NCI-H226 (cell line): ENCODE results near the gene PGR.
A peak's percentile ranks its signal among the peaks of the same experiment; 100 is the strongest.
"Not testable (repeated sequence)": the region's sequence is repeated elsewhere in the genome, so short reads cannot be mapped to it uniquely, and the experiment has no call there.

Source experiments
- DNase-seq: peaks from one replicate; pipeline ENCODE4 v3.0.0-alpha.2; 2015

The PGR gene

GRCh38 chr11:101063706-101064105, 65.9 kb downstream of the PGR start:
- no peak for DNase-seq

DNA sequence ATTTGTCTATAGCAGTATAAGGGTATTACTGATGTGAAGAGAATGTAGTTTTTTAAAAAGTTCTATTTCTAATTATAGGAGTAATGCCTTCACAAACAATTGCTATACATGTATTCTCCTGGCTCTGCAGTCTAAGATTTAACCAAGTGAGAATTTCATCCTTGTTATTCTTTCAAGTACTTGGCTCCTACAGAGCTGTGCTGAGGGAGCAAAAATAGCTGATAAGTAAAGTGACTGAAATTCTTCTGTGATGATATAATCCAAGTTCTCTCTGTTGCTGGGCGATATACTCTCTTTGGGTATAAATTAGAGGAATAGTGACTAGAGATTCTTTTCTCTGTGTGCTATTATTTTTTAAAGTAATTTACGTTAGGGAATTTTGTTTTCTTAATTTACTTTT, 68.0 kb downstream of the PGR start:
- peak; percentile 64 for DNase-seq

- DNase-seq: no peak
These were observed 70.3 kb downstream of the PGR start for GRCh38 chr11:101059331-101059730.

GRCh38 chr11:101053492-101053891, 76.1 kb downstream of the PGR start:
- no peak for DNase-seq

- DNase-seq: no peak
These were observed 77.9 kb downstream of the PGR start for GRCh38 chr11:101051677-101052076.

GRCh38 chr11:101049813-101050212, 79.8 kb downstream of the PGR start:
- DNase-seq: no peak

DNA sequence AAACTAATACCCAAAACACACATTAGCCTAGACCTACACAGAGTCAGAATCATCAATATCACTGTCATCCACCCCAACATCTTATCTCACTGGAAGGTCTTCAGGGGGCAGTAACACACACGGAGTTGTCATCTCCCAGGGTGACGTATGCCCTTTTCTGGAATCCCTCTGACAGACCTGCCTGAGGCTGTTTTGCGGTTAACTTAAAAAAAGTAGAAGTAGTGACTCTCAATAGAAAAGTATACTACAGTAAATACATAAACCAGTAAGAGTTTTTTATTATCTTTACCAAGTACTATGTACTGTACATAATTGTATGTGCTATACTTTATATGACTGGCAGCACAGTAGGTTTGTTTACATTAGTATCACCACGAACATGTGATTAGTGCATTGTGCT, 80.5 kb downstream of the PGR start:
- DNase-seq: peak; percentile 21

DNA sequence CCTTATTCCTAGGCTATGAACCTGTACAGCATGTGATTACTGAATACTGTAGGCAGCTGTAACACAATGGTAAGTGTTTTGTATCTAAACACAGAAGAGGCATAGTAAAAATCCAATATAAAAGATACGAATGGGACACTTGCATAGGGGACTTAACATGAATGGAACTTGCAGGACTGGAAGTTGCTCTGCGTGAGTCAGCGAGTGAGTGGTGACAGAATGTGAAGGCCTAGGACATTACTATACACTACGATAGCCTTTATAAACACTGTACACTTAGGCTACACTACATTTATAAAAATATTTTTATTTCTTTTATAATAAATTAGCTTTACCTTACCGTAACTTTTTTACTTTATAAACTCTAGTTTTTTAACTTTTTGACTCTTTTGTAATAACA, 81.1 kb downstream of the PGR start:
- DNase-seq: no peak

DNA sequence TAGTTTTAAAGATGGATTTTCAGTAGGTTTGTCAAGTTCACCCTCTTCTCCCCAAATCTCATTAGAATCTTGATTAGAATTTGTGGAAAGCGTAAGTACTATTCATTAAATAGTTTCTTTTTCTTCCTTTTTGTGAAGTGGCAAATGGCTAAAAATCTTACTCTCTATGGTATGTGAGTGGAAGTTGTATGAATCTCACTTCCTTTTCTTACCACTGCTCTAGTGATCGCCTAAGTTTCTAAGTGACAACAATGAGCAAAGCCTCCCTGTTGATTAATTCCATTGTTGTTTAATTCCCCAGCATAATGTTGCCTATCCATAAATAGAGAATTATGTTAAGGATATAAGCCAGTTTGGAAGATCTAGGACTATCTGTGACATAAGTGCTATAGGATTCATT, 82.7 kb downstream of the PGR start:
- DNase-seq: no peak

DNA sequence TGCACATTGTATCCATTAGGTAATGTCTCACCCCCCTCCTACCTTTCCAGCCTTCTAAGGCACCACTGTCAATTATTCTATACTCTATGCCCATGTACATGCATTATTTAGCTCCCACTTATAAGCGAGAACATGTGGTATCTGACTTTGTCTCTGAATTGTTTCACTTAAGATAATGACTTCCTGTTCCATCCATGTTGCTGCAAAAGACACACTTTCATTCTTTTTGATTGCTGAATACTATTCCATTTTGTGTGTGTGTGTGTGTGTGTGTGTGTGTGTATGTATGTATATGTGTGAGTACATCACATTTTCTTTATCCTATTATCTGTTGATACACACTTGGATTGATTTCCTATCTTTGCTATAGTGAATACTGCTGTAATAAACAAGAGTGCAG, 84.2 kb downstream of the PGR start:
- DNase-seq: no peak

DNA sequence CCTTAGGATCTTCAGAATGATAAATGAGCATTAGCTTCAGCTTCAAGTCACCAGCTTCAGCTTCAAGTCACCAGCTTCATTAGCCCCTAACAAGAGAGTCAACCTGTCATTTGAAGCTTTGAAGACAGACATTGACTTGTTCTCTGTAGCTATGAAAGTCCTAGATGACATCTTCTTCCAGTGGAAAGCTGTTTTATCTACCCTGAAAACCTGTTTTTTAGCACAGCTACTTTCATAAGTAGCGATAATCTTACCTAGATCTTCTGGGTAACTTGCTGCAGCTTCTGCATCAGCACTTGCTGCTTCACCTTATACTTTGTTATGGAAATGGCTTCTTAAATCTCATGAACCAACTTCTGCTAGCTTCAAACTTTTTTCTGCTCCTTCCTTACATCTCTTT, 85.7 kb downstream of the PGR start:
- no peak for DNase-seq

DNA sequence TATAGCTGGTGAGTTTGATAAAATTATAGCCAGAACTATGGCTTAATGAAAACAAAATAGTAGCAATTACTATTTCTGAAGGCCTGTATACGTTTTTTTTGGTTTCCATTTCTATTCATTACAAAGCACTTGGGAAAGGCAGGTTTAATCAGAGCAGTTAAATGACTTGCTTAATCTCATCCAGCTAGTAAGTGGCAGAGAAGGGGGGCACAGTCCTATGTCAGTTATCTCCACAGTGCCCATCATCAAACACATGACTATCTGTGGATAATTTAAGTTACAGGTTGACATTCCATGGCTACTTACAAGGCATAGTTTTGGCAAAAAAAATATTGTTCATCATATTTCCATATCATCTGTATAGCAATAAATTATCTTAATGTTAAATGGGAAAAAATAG, 93.7 kb downstream of the PGR start:
- DNase-seq: no peak

DNA sequence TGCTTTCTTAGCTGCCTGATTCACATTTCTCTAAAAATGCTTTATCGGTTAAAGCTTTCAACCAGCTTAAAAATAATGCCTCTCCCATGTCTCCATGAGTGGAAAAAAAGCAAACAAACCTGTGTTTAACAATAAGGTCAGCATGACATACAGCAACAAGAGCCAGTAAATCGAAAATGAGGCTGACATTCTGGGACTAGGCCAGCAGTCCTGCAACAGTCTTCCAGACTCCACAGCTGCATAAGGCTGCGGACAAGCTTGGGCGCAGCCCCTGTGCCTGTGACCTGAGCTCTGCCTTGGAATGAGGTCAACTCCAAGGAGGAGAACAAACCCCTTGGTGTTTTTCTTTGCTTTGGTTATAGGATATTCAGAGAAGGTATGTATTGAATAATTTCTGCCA, 95.5 kb downstream of the PGR start:
- DNase-seq: no peak

- DNase-seq: no peak
These were observed 96.6 kb downstream of the PGR start for GRCh38 chr11:101032991-101033390.

DNA sequence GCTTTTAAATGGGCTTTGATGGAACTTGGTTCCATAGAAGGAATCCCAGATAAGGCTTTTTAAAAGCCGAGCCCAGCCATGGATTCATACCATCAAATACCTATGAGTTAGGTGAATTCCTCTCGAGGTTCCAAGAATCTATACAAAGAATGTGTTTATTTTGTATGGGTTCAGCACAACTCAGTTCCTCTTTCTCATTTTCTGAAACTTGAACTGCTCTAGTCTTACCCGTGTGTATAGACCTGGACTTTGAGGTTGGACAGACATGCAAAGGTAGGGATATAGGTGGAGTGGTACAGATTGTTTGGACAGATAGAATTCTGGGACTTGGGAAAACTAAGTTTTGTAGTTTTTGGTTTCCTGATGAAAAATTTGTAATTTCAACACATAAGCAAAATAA, 97.9 kb downstream of the PGR start:
- no peak for DNase-seq

DNA sequence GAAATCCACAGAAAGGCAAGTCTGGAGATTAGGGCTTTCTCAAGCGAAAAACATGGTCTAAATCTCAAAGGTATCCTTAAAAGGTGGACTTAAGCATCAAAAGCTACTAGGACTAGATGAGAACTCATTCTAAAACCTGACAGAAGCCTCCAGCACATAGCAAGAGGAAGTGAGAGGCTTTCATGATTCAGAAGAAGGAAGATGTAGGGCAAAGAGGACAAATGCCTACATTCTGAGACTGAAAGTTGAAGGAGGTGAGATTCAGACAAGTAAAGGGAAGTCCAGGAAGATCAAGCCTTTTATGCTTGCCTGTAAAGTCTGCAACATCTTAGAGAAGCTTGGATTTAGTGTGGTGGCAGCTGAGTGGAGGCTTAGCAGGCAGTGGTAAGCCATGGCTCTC, 98.9 kb downstream of the PGR start:
- no peak for DNase-seq

DNA sequence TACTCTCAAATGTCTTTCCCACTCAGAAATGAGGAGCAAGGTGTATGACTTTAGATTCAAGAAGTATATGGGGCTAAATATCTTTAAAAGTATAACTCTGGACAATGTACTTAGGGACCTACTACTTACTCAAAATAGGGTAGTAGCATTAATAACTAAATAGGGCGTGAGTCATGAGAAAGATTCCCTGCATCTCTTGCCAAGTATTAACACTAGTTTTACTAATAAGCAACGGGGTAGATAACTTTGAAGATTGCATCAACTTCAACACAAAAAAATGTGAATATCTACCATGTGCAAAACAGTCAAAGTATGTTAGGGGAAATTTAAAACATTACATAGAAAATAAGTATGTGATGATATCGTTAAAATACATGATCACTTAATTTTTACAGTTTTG, 99.6 kb downstream of the PGR start:
- DNase-seq: peak; percentile 53

DNA sequence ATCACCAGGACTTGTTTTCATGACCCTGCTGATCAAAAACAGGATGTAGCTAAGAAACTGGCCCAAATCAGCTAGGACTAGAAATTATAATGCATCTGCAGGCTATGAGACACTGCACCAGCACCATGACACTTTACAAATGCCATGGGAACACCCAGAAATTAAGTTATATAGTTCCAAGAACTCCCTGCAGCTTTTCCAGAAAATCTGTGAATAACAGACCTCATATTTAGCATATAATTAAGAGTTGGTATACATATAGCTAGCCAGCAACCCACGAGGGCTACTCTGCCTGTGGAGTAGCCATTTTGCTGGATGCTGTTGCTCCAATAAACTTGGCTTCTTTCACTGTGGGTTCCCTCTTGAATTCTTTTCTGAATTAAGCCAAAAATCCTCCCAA, 101.0 kb downstream of the PGR start:
- DNase-seq: no peak

GRCh38 chr11:101022256-101022655, 107.4 kb downstream of the PGR start:
- DNase-seq: no peak

GRCh38 chr11:101019870-101020269, 109.7 kb downstream of the PGR start:
- DNase-seq: no peak

DNA sequence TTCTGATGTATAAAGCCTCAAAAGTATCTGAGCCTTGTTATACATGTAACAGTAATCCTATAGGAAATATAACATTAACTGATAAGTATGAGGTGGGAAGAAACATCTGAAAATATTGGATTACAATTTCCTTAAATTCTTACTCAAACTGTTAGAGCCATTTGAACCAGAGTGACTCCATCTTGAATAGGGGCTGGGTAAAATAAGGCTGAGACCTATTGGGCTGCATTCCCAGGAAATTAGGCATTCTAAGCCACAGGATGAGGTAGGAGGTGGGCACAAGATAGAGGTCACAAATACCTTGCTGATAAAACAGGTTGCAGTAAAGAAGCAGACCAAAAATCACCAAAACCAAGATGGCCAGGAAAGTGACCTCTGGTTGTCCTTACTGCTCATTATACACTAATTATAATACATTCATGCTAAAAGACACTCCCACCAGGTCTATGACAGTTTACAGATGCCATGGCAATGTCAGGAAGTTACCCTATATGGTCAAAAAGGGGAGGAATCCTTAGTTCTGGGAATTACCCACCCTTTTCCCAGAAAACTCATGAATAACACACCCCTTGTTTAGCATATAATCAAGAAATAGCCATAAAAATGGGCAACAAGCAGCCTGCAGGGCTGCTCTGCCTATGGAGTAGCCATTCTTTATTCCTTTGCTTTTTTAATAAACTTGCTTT, 114.9 kb downstream of the PGR start:
- DNase-seq: no peak

GRCh38 chr11:101013702-101014101, 115.9 kb downstream of the PGR start:
- DNase-seq: not testable (repeated sequence)

DNA sequence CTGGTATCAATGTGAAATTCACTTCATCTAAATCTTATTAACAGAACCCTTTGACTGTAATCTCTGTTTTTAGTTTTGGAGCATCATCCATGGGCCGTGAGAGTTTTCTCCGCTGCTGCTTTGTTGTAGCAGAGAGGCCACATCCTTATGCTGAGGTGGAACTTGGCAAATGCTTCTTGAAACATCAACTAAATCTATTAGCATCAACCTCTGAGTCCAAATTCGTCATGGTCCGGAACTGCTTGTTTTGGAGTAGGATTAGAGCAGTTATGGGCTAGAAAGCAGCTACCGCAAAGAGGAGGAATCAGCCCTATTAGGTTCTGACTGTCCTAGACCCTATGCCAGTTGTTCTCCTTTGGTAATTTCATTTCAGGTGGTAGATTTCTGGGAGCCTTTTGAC, 117.7 kb downstream of the PGR start:
- DNase-seq: no peak

DNA sequence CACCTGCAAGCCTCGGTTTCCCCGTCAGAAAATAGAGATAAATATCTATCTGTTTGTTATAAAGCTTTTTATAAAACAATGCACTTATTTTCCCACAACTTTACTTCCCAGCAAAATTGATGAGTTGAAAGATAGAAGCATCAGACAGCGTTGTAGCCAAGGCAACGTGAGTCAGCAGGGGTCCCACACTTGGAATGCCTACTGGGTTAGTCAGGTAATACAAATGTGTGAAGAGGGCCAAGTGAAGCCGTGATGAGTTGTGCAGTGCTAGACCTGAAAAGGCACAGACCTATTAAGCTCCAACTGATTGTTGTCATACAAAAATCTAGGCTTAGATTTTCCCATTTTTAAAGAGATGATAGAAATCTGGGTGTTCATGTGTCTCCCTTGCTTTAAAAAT, 118.7 kb downstream of the PGR start:
- DNase-seq: peak; percentile 9

GRCh38 chr11:101009690-101010055, 119.9 kb downstream of the PGR start:
- no peak for DNase-seq
